ENCODE measurements around the gene RPUSD4. TPM values are rescaled to one million over a fixed set of nuclear protein-coding genes. Genes with fewer than 3 reads are reported as not detected.
A peak's percentile ranks its signal among the peaks of the same experiment; 100 is the strongest.

The RPUSD4 gene
- total RNA-seq, 3 donors from 2014 or later, result 21.4 to 29.1 (median 27.5) TPM

DNA sequence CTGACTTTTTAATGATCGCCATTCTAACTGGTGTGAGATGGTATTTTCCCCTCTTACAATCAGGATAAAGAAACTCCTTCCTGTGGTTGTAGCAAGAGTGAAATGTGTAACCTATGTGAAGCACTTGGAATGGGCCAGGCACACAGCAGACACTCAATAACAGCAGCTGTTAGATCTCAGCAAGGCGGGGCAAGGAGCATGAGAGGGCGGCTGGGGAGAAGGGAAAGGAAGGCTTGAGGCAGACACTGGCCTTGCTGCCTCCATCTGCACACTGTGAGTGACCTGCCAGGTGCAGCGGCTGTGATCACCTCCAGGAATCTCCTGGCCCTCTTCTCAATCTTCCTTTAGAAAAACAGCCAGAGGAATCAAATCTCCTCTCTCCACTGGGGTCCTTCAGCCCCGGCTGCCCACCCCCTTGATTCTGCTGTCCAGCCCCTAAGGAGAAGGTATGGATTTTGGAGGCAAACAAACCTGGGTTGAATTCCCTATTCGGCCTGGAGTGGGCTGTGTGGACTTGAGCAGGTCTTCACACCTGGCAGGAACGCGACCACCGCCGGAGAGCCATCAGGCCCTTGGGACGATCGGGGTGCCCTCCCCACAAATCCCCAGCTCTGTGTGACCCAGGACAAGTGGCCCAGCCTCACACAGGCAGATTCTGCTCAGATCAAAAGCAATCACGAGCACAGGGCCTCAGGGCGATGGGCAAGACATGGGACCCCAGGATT lies 49.0 kb downstream of the RPUSD4 start:
- intact Hi-C loops (cut with DNase I; ENCODE audit: low total_unique reads), result no loop called here
- Histone ChIP-seq H3K9me3 (no peaks in the 10 kb centered on the region), H3K27me3 (no peaks in the 10 kb centered on the region), H3K36me3 (no peaks in the 10 kb centered on the region), H3K4me3 (no peak overlapping the region), H3K27ac (no peak overlapping the region), H3K4me1 (no peaks in the 10 kb centered on the region)
- no peak for DNase-seq (ENCODE audit: low spot score in 2 of 2)
- TF ChIP-seq POLR2AphosphoS5 (IDR thresholded peaks at IDR 0.05), result no peak
- TF ChIP-seq, protein P1, sequence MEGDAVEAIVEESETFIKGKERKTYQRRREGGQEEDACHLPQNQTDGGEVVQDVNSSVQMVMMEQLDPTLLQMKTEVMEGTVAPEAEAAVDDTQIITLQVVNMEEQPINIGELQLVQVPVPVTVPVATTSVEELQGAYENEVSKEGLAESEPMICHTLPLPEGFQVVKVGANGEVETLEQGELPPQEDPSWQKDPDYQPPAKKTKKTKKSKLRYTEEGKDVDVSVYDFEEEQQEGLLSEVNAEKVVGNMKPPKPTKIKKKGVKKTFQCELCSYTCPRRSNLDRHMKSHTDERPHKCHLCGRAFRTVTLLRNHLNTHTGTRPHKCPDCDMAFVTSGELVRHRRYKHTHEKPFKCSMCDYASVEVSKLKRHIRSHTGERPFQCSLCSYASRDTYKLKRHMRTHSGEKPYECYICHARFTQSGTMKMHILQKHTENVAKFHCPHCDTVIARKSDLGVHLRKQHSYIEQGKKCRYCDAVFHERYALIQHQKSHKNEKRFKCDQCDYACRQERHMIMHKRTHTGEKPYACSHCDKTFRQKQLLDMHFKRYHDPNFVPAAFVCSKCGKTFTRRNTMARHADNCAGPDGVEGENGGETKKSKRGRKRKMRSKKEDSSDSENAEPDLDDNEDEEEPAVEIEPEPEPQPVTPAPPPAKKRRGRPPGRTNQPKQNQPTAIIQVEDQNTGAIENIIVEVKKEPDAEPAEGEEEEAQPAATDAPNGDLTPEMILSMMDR (IDR thresholded peaks at IDR 0.05), result no peak
- no peak for TF ChIP-seq POLR2A (IDR thresholded peaks at IDR 0.05)

DNA sequence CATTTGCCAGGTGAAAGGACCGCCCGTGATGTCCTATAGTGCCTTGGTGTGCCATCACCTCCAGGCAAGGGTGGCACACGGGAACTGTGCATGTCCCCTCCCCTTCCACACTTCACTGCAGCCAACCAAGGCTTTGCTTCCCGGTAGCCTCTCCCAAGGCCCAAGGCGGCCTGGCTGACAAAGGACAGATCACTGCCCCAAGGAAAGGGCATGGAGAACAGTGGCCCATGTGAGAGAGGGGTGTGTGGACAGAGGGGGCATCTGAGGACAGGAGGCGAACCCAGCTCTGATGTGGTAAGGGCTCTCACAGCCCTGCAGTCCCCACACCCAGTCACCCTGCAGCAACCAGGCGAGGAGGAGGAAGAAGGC lies 50.4 kb downstream of the RPUSD4 start:
- intact Hi-C loops (cut with DNase I; ENCODE audit: low total_unique reads), result no loop called here
- DNase-seq (ENCODE audit: low spot score in 2 of 2), result no peak
- TF ChIP-seq POLR2A (IDR thresholded peaks at IDR 0.05) (no peak), POLR2AphosphoS5 (IDR thresholded peaks at IDR 0.05) (no peak)
- TF ChIP-seq, protein P1 (IDR thresholded peaks at IDR 0.05), result no peak

DNA sequence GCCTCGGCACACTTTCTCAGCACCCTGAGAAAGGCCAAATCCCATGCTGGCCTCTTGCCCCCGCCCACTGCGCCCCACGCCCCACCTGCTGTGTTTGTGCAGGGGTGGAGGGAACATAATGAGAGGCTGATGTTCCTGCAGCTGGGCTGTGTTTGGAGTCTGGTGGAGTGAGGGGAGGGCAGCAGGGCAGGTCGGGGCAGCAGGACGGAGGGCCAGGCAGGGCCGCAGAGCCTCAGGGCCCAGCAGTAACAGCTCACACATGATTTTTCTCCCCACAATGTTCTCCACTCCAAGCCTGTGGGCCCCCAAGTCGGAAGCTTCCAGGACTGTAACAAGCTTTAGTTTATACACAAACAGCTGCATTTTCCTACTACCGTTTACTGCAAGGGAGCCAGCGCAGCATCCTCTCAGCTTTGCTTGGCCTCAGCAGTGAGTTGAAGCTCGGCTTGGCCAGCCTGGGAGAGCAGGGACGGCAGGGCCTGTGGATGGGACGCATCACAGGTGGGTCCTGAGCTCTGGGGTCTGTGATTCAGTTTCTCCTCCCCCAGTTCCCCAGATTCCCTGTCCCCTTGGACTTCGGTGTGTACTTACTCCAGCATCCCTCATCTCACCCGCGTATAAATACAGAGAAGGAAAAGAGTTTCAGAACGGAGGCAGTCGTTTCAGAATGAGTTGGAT lies 51.0 kb downstream of the RPUSD4 start:
- intact Hi-C loops (cut with DNase I; ENCODE audit: low total_unique reads), result no loop called here
- Histone ChIP-seq H3K27ac (peak overlapping the region in 1 of 2 donors; percentile 38), H3K27me3 (no peaks in the 10 kb centered on the region), H3K4me1 (no peaks in the 10 kb centered on the region), H3K36me3 (no peaks in the 10 kb centered on the region), H3K4me3 (no peak overlapping the region), H3K9me3 (no peaks in the 10 kb centered on the region)
- TF ChIP-seq, protein P1 (IDR thresholded peaks at IDR 0.05), result no peak
- TF ChIP-seq POLR2A (IDR thresholded peaks at IDR 0.05), result no peak
- TF ChIP-seq POLR2AphosphoS5 (IDR thresholded peaks at IDR 0.05), result no peak
- DNase-seq (ENCODE audit: low spot score in 2 of 2), result no peak

More for the DNA sequence above, 50.4 kb downstream of the RPUSD4 start:
- H3K36me3 ChIP-seq, result no peaks in the 10 kb centered on the region
- H3K27ac ChIP-seq, result no peak overlapping the region
- H3K4me3 ChIP-seq, result no peak overlapping the region
- no peaks in the 10 kb centered on the region for H3K9me3 ChIP-seq
- no peaks in the 10 kb centered on the region for H3K4me1 ChIP-seq
- no peaks in the 10 kb centered on the region for H3K27me3 ChIP-seq

DNA sequence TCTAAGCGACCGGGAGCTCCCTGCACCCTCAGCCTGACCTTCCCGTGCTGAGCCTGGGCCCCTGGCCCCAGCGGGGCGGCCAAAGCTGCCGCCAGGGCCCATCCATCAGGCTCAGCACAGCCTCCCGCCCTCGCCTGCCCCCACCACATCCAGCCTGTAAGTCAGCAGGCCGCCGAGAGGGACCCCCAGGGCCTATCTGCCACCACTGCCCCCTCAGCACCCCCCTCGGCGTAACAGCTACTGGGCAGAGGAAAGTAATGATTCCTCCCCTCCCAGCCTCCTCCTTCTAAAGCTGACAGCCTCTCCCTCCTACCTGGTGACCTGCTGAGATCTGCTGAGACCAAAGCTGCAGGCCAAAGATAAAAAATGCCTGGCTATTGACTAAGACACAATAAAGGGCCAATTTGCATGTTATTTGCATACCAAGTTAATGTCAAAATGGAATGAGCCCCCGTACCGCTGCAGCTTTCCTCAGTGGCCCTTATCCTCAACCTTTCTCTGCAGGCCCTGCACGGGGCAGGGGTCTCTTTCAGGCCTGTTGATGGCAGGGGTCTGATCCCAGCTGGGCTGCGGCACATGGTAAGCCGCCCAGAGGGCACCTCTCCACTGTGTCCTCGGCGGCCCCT lies 51.6 kb downstream of the RPUSD4 start:
- H3K36me3 ChIP-seq, result no peaks in the 10 kb centered on the region
- H3K4me1 ChIP-seq, result no peaks in the 10 kb centered on the region
- no peak overlapping the region for H3K4me3 ChIP-seq
- no peaks in the 10 kb centered on the region for H3K27me3 ChIP-seq
- intact Hi-C loops (cut with DNase I; ENCODE audit: low total_unique reads), result no loop called here
- no peak overlapping the region for H3K27ac ChIP-seq
- no peaks in the 10 kb centered on the region for H3K9me3 ChIP-seq
- no peak for TF ChIP-seq POLR2A (IDR thresholded peaks at IDR 0.05)
- TF ChIP-seq POLR2AphosphoS5 (IDR thresholded peaks at IDR 0.05), result no peak
- TF ChIP-seq, protein P1 (IDR thresholded peaks at IDR 0.05), result no peak
- DNase-seq (ENCODE audit: low spot score in 2 of 2), result no peak
